MM.1S (cell line): ENCODE measurements around the gene MYRF.

Experiments
- DNase-seq: peaks from one replicate; pipeline ENCODE4 v3.0.0-alpha.2; 2015
- H2AFZ ChIP-seq: fragments of 300-600 bp; sonication (generic); 2 replicates; pipeline ENCODE4 v1.6.0; 2016; ENCODE audit warnings: antibody characterized with exemption, low read length
- H3F3A ChIP-seq: fragments of 300-600 bp; sonication (generic); 2 replicates; pipeline ENCODE4 v1.6.1; 2016; ENCODE audit warnings: mild to moderate bottlenecking, antibody characterized with exemption, low read length, moderate library complexity, mixed read lengths; ENCODE audit not compliant: insufficient read depth
- H3K27ac ChIP-seq: fragments of 300-600 bp; sonication (generic); 2 replicates; pipeline ENCODE4 v1.5.1; 2016; ENCODE audit warnings: mild to moderate bottlenecking, low read length
- H3K27me3 ChIP-seq: fragments of 300-600 bp; sonication (generic); replicated peaks from 2 replicates; pipeline ENCODE4 v1.6.0; 2016; ENCODE audit warnings: low read length; ENCODE audit not compliant: insufficient read depth
- H3K36me3 ChIP-seq: fragments of 300-600 bp; sonication (generic); replicated peaks from 2 replicates; pipeline ENCODE4 v1.6.1; 2016; ENCODE audit warnings: mild to moderate bottlenecking, low read length, mixed read lengths; ENCODE audit not compliant: insufficient read depth
- H3K4me1 ChIP-seq: fragments of 300-600 bp; sonication (generic); 2 replicates; pipeline ENCODE4 v1.6.1; 2016; ENCODE audit warnings: low read length, mixed read lengths
- H3K4me2 ChIP-seq: fragments of 300-600 bp; sonication (generic); 2 replicates; pipeline ENCODE4 v1.6.0; 2016; ENCODE audit warnings: low read depth, low read length
- H3K4me3 ChIP-seq: fragments of 300-600 bp; sonication (generic); 2 replicates; pipeline ENCODE4 v1.5.1; 2016; ENCODE audit warnings: low read length, mixed read lengths
- H3K79me2 ChIP-seq: fragments of 300-600 bp; sonication (generic); 2 replicates; pipeline ENCODE4 v1.6.1; 2016; ENCODE audit warnings: mixed run types, low read length, mixed read lengths
- H3K9ac ChIP-seq: fragments of 300-600 bp; sonication (generic); 2 replicates; pipeline ENCODE4 v1.6.1; 2016; ENCODE audit warnings: low read length, mixed read lengths
- H3K9me2 ChIP-seq: fragments of 300-600 bp; sonication (generic); replicated peaks from 2 replicates; pipeline ENCODE4 v1.6.1; 2016; ENCODE audit warnings: mild to moderate bottlenecking, low read length, mixed read lengths; ENCODE audit not compliant: insufficient read depth
- H3K9me3 ChIP-seq: fragments of 300-600 bp; sonication (generic); replicated peaks from 2 replicates; pipeline ENCODE4 v1.6.1; 2016; ENCODE audit warnings: mild to moderate bottlenecking, low read length, mixed read lengths; ENCODE audit not compliant: insufficient read depth
- H4K20me1 ChIP-seq: fragments of 300-600 bp; sonication (generic); 2 replicates; pipeline ENCODE4 v1.6.1; 2016; ENCODE audit warnings: mild to moderate bottlenecking, low read length, moderate library complexity, mixed read lengths; ENCODE audit not compliant: insufficient read depth
- EZH2 ChIP-seq: fragments of 300-600 bp; sonication (generic); optimal IDR thresholded peaks from 2 replicates; pipeline ENCODE3; 2017; ENCODE audit warnings: low read depth, mild to moderate bottlenecking, antibody characterized with exemption, low read length, mixed read lengths
- EZH2phosphoT487 ChIP-seq: fragments of 300-600 bp; sonication (generic); IDR thresholded peaks from 2 replicates; pipeline ENCODE4 v1.6.1; 2018; ENCODE audit warnings: antibody characterized with exemption, low read length
- TF ChIP-seq, protein P1 (sequence below): fragments of 300-600 bp; sonication (generic); IDR thresholded peaks from 2 replicates; pipeline ENCODE4 v1.5.1; 2016; ENCODE audit warnings: antibody characterized with exemption, low read length, mixed read lengths

Gene MYRF

DNA sequence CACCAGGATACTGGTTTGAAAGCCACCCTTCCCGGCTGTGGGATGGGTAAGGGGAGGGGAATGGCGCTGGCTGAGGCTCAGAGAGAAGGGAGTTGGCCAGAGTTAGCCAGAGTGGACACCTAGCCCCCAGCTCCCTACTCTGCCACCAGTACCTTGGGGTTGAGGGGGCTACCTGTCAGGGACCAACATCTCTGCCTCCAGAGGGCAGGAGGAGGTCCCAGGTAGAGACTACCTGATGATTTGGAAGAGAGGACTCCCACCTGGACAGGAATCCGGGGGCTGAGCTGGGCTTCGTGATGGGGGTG is 3.7 kb downstream of the MYRF start:
- no peak for TF ChIP-seq EZH2phosphoT487
- TF ChIP-seq, protein P1, sequence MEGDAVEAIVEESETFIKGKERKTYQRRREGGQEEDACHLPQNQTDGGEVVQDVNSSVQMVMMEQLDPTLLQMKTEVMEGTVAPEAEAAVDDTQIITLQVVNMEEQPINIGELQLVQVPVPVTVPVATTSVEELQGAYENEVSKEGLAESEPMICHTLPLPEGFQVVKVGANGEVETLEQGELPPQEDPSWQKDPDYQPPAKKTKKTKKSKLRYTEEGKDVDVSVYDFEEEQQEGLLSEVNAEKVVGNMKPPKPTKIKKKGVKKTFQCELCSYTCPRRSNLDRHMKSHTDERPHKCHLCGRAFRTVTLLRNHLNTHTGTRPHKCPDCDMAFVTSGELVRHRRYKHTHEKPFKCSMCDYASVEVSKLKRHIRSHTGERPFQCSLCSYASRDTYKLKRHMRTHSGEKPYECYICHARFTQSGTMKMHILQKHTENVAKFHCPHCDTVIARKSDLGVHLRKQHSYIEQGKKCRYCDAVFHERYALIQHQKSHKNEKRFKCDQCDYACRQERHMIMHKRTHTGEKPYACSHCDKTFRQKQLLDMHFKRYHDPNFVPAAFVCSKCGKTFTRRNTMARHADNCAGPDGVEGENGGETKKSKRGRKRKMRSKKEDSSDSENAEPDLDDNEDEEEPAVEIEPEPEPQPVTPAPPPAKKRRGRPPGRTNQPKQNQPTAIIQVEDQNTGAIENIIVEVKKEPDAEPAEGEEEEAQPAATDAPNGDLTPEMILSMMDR: no peak
- H3K4me2 ChIP-seq: no peak overlapping the region

DNA sequence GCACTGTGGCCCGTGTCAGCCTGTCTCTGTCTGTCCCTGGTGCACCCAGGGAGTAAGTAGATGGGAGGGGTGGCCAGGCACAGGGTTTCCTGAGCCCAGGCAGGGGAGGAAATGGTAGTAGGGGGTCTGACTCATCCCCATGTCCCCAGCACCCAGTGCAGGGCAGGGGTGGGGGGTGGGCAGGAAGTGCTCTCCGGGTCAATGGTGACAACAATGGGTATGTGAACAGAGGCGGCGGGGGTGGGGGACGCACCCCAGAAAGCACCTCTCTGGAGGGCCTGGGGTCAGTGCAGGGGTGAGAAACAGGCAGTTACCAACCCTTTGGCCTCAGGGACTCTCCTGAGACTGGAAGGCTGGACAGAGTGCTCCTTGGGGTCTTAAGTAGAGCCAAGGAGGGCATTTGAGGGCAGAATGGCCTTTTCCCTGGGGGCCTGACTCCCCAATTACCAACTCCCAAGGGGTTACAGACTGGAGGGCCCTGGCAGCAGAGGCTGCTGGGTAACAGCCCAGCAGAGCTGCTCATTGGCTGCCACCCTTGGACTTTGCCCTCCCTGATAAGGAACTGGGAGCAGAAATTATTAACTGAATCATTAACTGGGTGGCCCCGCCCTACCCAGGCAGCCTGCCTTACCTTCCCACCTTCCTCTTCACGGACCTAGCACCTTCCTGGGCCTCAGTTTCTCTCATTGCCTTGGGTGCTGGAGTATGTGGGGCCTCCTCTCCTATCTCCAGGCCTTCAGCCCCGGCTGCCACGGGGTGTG is 4.2 kb downstream of the MYRF start:
- Histone ChIP-seq H3K27me3 (peaks cover 83% of the 10 kb centered on the region), H3K9me3 (no peaks in the 10 kb centered on the region), H3K4me2 (no peak overlapping the region), H3K9me2 (no peaks in the 10 kb centered on the region), H4K20me1 (no peaks in the 10 kb centered on the region), H3K79me2 (no peaks in the 10 kb centered on the region), H2AFZ (no peak overlapping the region), H3K4me1 (no peaks in the 10 kb centered on the region; the same call in 1 of the 2 replicates), H3F3A (no peaks in the 10 kb centered on the region), H3K27ac (no peak overlapping the region), H3K4me3 (no peak overlapping the region), H3K36me3 (no peaks in the 10 kb centered on the region), H3K9ac (no peak overlapping the region)
- DNase-seq: no peak
- TF ChIP-seq EZH2 (no peak), EZH2phosphoT487 (no peak)
- TF ChIP-seq, protein P1: no peak

More for the DNA sequence above, 3.7 kb downstream of the MYRF start:
- Histone ChIP-seq H3K79me2 (no peaks in the 10 kb centered on the region), H3K9me2 (no peaks in the 10 kb centered on the region), H3K4me1 (no peaks in the 10 kb centered on the region; the same call in 1 of the 2 replicates), H3K27me3 (peaks cover 79% of the 10 kb centered on the region), H3K36me3 (no peaks in the 10 kb centered on the region), H3K9me3 (no peaks in the 10 kb centered on the region), H4K20me1 (no peaks in the 10 kb centered on the region), H2AFZ (no peak overlapping the region), H3K27ac (no peak overlapping the region), H3F3A (no peaks in the 10 kb centered on the region), H3K4me3 (no peak overlapping the region), H3K9ac (no peak overlapping the region)
- DNase-seq: no peak

DNA sequence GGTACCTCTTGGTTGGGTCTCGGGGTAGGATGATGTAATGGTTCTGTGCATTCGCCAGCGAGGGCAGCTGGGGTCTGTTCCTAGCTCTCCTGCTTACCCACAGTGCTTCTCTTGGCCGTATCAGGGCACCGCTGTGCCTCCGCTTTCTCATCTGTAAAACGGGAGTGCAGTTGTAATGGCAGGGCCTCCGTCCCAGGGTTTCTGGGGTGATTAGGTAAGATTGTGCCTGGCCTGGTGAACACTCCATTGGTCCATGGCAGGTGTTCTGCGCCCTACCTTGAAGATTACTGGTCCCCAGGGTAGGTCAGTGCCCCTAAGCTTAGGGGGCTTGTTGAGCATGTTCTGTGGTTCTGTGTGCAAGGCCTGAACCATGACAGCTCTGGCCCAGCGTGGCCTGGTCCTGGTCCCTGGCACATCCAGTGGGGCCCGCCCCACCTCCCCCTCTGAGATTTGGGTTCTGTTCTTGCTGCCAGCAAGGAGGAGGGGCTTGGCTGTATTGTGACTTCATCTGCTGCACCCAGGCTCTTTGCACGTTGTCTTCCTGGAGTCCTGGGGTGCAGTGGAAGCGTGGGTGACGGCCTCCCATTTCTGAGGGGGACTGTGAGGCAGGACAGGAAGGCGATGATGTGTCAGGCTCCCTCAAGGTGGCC is 4.9 kb downstream of the MYRF start:
- DNase-seq: no peak
- Histone ChIP-seq H3K9me2 (no peaks in the 10 kb centered on the region), H3F3A (no peaks in the 10 kb centered on the region), H3K27me3 (peaks cover 85% of the 10 kb centered on the region), H3K4me1 (no peaks in the 10 kb centered on the region), H2AFZ (no peak overlapping the region), H3K36me3 (no peaks in the 10 kb centered on the region), H3K4me2 (no peak overlapping the region), H3K9me3 (no peaks in the 10 kb centered on the region), H3K4me3 (no peak overlapping the region), H3K79me2 (no peaks in the 10 kb centered on the region), H4K20me1 (no peaks in the 10 kb centered on the region), H3K9ac (no peak overlapping the region), H3K27ac (no peak overlapping the region)
- TF ChIP-seq, protein P1: no peak
- no peak for TF ChIP-seq EZH2phosphoT487
- TF ChIP-seq EZH2: no peak
